Astrocyte (in vitro differentiated cells and primary cell): Measurements from ENCODE around the gene SUMO3. TPM values are rescaled to one million over a fixed set of nuclear protein-coding genes. Genes with fewer than 3 reads are reported as not detected.
A peak's percentile ranks its signal among the peaks of the same experiment; 100 is the strongest.

ENCODE experiments used
- DNase-seq: peaks from one replicate; pipeline ENCODE4 v3.0.0-alpha.2; 2010; ENCODE audit warnings: low read depth
- FAIRE-seq: peaks from 2 replicates; lab custom pipeline; 2011; peaks lifted over from hg19 to GRCh38; lab: Jason Lieb, UNC
- H2AFZ ChIP-seq: 2 replicates; pipeline ENCODE4 v1.6.0; 2012; ENCODE audit warnings: low read depth, low read length, inconsistent platforms
- H3K27ac ChIP-seq: 2 replicates; pipeline ENCODE4 v1.5.1; 2011; ENCODE audit warnings: low read depth, low read length, inconsistent platforms
- H3K27me3 ChIP-seq: 2 replicates; pipeline ENCODE4 v1.6.0; 2011; ENCODE audit warnings: low read length, inconsistent platforms; ENCODE audit not compliant: insufficient read depth
- H3K36me3 ChIP-seq: 2 replicates; pipeline ENCODE4 v1.5.1; 2011; ENCODE audit warnings: low read length, inconsistent platforms; ENCODE audit not compliant: insufficient read depth
- H3K4me1 ChIP-seq: 2 replicates; pipeline ENCODE4 v1.5.1; 2011; ENCODE audit warnings: low read length, inconsistent platforms; ENCODE audit not compliant: insufficient read depth
- H3K4me2 ChIP-seq: 2 replicates; pipeline ENCODE4 v1.6.0; 2012; ENCODE audit warnings: low read length, inconsistent platforms
- H3K4me3 ChIP-seq: 2 replicates; pipeline ENCODE4 v1.5.1; 2011; ENCODE audit warnings: low read depth, mild to moderate bottlenecking, low read length, inconsistent platforms; ENCODE audit not compliant: insufficient read depth
- H3K79me2 ChIP-seq: 2 replicates; pipeline ENCODE4 v1.6.0; 2012; ENCODE audit warnings: mild to moderate bottlenecking, low read length, inconsistent platforms; ENCODE audit not compliant: insufficient read depth
- H3K9ac ChIP-seq: 2 replicates; pipeline ENCODE4 v1.6.0; 2012; ENCODE audit warnings: mild to moderate bottlenecking, low read length, inconsistent platforms
- H3K9me3 ChIP-seq: 2 replicates; pipeline ENCODE4 v1.5.1; 2012; ENCODE audit warnings: low read depth, mild to moderate bottlenecking, low read length, inconsistent platforms; ENCODE audit not compliant: insufficient read depth
- H4K20me1 ChIP-seq: 2 replicates; pipeline ENCODE4 v1.6.0; 2012; ENCODE audit warnings: low read length, inconsistent platforms; ENCODE audit not compliant: insufficient read depth
- H3K27ac Mint-ChIP-seq: one replicate; pipeline ENCODE4 v1.8.0; 2021; ENCODE audit warnings: mild to moderate bottlenecking, mixed read lengths; ENCODE audit not compliant: unreplicated experiment
- H3K27me3 Mint-ChIP-seq: one replicate; pipeline ENCODE4 v1.8.0; 2021; ENCODE audit warnings: low read depth, mixed read lengths; ENCODE audit not compliant: unreplicated experiment
- H3K36me3 Mint-ChIP-seq: one replicate; pipeline ENCODE4 v1.8.0; 2021; ENCODE audit warnings: low read depth, mixed read lengths; ENCODE audit not compliant: unreplicated experiment
- H3K4me1 Mint-ChIP-seq: one replicate; pipeline ENCODE4 v1.8.0; 2021; ENCODE audit warnings: low read depth, mixed read lengths; ENCODE audit not compliant: unreplicated experiment
- H3K4me3 Mint-ChIP-seq: one replicate; pipeline ENCODE4 v1.8.0; 2021; ENCODE audit warnings: mild to moderate bottlenecking, moderate library complexity, mixed read lengths; ENCODE audit not compliant: unreplicated experiment
- H3K9me3 Mint-ChIP-seq: one replicate; pipeline ENCODE4 v1.8.0; 2021; ENCODE audit warnings: mild to moderate bottlenecking, mixed read lengths; ENCODE audit not compliant: unreplicated experiment
- CTCF ChIP-seq: IDR thresholded peaks from 2 replicates; pipeline ENCODE4 v1.5.1; 2011; ENCODE audit warnings: low read depth, mild to moderate bottlenecking, inconsistent platforms, low read length, moderate library complexity; ENCODE audit not compliant: insufficient read depth
- EZH2 ChIP-seq: IDR thresholded peaks from 2 replicates; pipeline ENCODE4 v1.6.1; 2012; ENCODE audit warnings: mild to moderate bottlenecking, low read length, inconsistent platforms; ENCODE audit not compliant: insufficient read depth
- total RNA-seq: library from RNA; stranded (reverse); gene quantifications from 2 replicates; pipeline ENCODE4 v1.2.1, GENCODE V29; 2021

SUMO3 gene
- total RNA-seq, 1 donor from 2014 or later = 83.5 TPM

DNA sequence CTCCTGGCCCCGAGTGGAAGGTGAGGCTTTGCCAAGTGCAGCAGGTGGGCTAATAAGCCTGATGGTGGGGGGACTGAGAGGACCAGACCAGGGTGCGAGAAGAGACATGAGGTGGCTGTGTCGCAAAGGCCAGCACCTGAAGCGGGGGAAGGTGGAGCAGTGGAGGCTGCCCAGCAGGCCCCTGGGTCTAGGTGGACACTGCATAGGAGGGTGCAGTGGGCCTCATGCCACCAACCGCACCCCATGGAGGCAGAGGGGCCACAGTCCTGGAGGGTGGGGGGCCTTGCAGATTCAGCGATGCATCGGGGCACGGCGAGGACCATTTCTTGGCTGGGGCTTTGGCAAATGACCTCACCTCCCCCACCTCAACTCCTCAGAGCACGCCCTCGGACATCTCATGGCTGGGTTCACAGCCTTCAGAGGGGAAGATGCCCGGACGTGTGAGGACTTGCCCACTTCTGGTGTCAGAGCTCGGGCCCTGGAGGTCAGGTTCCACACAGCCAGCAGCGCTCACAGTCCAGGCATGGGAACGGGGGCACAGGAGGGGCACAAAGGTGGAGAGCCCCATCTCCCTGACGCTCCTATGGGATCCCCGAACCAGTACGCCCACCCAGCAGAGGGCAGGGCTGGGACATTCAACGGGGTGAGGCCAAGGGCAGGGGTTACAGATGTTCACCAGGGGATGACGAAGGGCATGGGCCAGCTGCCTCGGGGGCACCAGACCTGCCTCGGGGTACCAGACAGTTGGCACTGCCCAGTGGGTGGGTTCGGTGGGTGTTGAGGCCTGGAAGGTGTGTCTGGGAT lies 51.6 kb downstream of the SUMO3 start:
- Histone ChIP-seq H3K27ac (no peak overlapping the region), H3K79me2 (no peaks in the 10 kb centered on the region), H3K9ac (no peak overlapping the region), H3K4me2 (peak overlapping the region; percentile 17), H3K4me3 (no peak overlapping the region), H3K9me3 (no peaks in the 10 kb centered on the region), H3K4me1 (peaks cover 13% of the 10 kb centered on the region), H3K36me3 (peaks cover 11% of the 10 kb centered on the region), H2AFZ (no peak overlapping the region), H4K20me1 (peaks cover 13% of the 10 kb centered on the region), H3K27me3 (no peaks in the 10 kb centered on the region)
- no peak overlapping the region for H3K4me3 Mint-ChIP-seq
- H3K27me3 Mint-ChIP-seq = peaks cover 3% of the 10 kb centered on the region
- peaks cover 4% of the 10 kb centered on the region for H3K36me3 Mint-ChIP-seq
- no peak overlapping the region for H3K27ac Mint-ChIP-seq
- H3K4me1 Mint-ChIP-seq = peaks cover 9% of the 10 kb centered on the region
- FAIRE-seq (no peak), DNase-seq (no peak)
- TF ChIP-seq CTCF (no peak), EZH2 (no peak)
- H3K9me3 Mint-ChIP-seq = no peaks in the 10 kb centered on the region

GRCh38 chr21:44765231-44766013 lies 52.4 kb downstream of the SUMO3 start:
- Histone ChIP-seq H3K9ac (no peak overlapping the region), H3K36me3 (peaks cover 5% of the 10 kb centered on the region), H2AFZ (no peak overlapping the region), H3K4me2 (peak overlapping the region; percentile 17), H3K4me1 (peaks cover 13% of the 10 kb centered on the region), H3K9me3 (no peaks in the 10 kb centered on the region), H3K4me3 (no peak overlapping the region), H3K79me2 (no peaks in the 10 kb centered on the region), H3K27me3 (no peaks in the 10 kb centered on the region), H4K20me1 (peaks cover 13% of the 10 kb centered on the region), H3K27ac (no peak overlapping the region)
- no peak for FAIRE-seq
- Mint-ChIP-seq H3K27me3 (peaks cover 10% of the 10 kb centered on the region), H3K9me3 (no peaks in the 10 kb centered on the region), H3K4me1 (peaks cover 9% of the 10 kb centered on the region), H3K36me3 (peaks cover 4% of the 10 kb centered on the region), H3K4me3 (no peak overlapping the region), H3K27ac (no peak overlapping the region)
- TF ChIP-seq EZH2 = no peak
- DNase-seq = no peak

- Histone ChIP-seq H3K79me2 (no peaks in the 10 kb centered on the region), H3K27ac (no peak overlapping the region), H3K9ac (no peak overlapping the region), H3K4me2 (no peak overlapping the region), H3K9me3 (no peaks in the 10 kb centered on the region), H3K4me1 (peaks cover 13% of the 10 kb centered on the region), H2AFZ (no peak overlapping the region), H3K27me3 (no peaks in the 10 kb centered on the region), H3K36me3 (peaks cover under 1% of the 10 kb centered on the region), H4K20me1 (peaks cover 13% of the 10 kb centered on the region), H3K4me3 (no peak overlapping the region)
- peaks cover under 1% of the 10 kb centered on the region for H3K36me3 Mint-ChIP-seq
- H3K4me3 Mint-ChIP-seq = no peak overlapping the region
- FAIRE-seq (no peak), DNase-seq (no peak)
- H3K9me3 Mint-ChIP-seq = no peaks in the 10 kb centered on the region
- H3K4me1 Mint-ChIP-seq = peaks cover 9% of the 10 kb centered on the region
- H3K27ac Mint-ChIP-seq = no peak overlapping the region
- peaks cover 19% of the 10 kb centered on the region for H3K27me3 Mint-ChIP-seq
- TF ChIP-seq CTCF (no peak), EZH2 (no peak)
Observed at GRCh38 chr21:44764319-44765230, 53.3 kb downstream of the SUMO3 start.
